ENCODE data around the gene C1QTNF12. TPM values are rescaled to one million over a fixed set of nuclear protein-coding genes. Genes with fewer than 3 reads are reported as not detected.

Gene C1QTNF12
- polyA plus RNA-seq, 1 donor from 2014 or later, result 0.74 TPM

GRCh38 chr1:1294250-1294890 is 47.8 kb upstream of the C1QTNF12 start:
- Histone ChIP-seq H4K20me1 (ENCODE audit: insufficient read depth) (no peaks in the 10 kb centered on the region), H3K9me3 (ENCODE audit: low read length) (no peaks in the 10 kb centered on the region), H3K27me3 (ENCODE audit: insufficient read depth, low read depth, low read length) (no peaks in the 10 kb centered on the region), H3K4me3 (ENCODE audit: low read length) (no peak overlapping the region), H2AFZ (ENCODE audit: low read depth, low read length) (no peak overlapping the region), H3K79me2 (replicated peaks; ENCODE audit: insufficient read depth, low read length) (no peaks in the 10 kb centered on the region), H3K4me2 (ENCODE audit: low read length) (no peak overlapping the region), H3K9ac (ENCODE audit: low read length) (no peak overlapping the region), H3K27ac (ENCODE audit: low read length) (no peak overlapping the region), H3K36me3 (ENCODE audit: insufficient read depth, low read length) (no peaks in the 10 kb centered on the region), H3K9me2 (ENCODE audit: insufficient read depth, low read length) (no peaks in the 10 kb centered on the region), H3F3A (ENCODE audit: insufficient read depth, low read length, poor library complexity, severe bottlenecking) (no peaks in the 10 kb centered on the region)
- TF ChIP-seq EP300 (conservative IDR thresholded peaks at IDR 0.05; ENCODE audit: poor library complexity, severe bottlenecking) (no peak), POLR2AphosphoS5 (IDR thresholded peaks at IDR 0.05) (no peak), EZH2 (IDR thresholded peaks at IDR 0.05; ENCODE audit: borderline replicate concordance, insufficient read depth, low read length, poor library complexity, severe bottlenecking) (no peak), SMC3 (conservative IDR thresholded peaks at IDR 0.05; ENCODE audit: poor library complexity) (no peak), CTCF (IDR thresholded peaks at IDR 0.05; ENCODE audit: poor library complexity, severe bottlenecking) (no peak), RAD21 (conservative IDR thresholded peaks at IDR 0.05) (no peak), REST (IDR thresholded peaks at IDR 0.05; ENCODE audit: borderline replicate concordance) (no peak), MXI1 (conservative IDR thresholded peaks at IDR 0.05; ENCODE audit: poor library complexity, severe bottlenecking) (no peak)

- H3K4me2 ChIP-seq (ENCODE audit: low read length), result no peak overlapping the region
These were observed 47.0 kb upstream of the C1QTNF12 start for GRCh38 chr1:1293263-1294249.

More at GRCh38 chr1:1293263-1294249, 47.0 kb upstream of the C1QTNF12 start:
- no peak for TF ChIP-seq REST (IDR thresholded peaks at IDR 0.05; ENCODE audit: borderline replicate concordance)
- no peak for TF ChIP-seq SMC3 (conservative IDR thresholded peaks at IDR 0.05; ENCODE audit: poor library complexity)
- TF ChIP-seq RAD21 (conservative IDR thresholded peaks at IDR 0.05), result no peak
- no peak for TF ChIP-seq MXI1 (conservative IDR thresholded peaks at IDR 0.05; ENCODE audit: poor library complexity, severe bottlenecking)
- no peaks in the 10 kb centered on the region for H3K9me3 ChIP-seq (ENCODE audit: low read length)
- no peaks in the 10 kb centered on the region for H3K27me3 ChIP-seq (ENCODE audit: insufficient read depth, low read depth, low read length)
- H3K36me3 ChIP-seq (ENCODE audit: insufficient read depth, low read length), result no peaks in the 10 kb centered on the region
- no peaks in the 10 kb centered on the region for H4K20me1 ChIP-seq (ENCODE audit: insufficient read depth)
- no peak overlapping the region for H3K4me3 ChIP-seq (ENCODE audit: low read length)
- no peak overlapping the region for H3K9ac ChIP-seq (ENCODE audit: low read length)
- no peak overlapping the region for H2AFZ ChIP-seq (ENCODE audit: low read depth, low read length)
- H3K27ac ChIP-seq (ENCODE audit: low read length), result no peak overlapping the region
- H3K9me2 ChIP-seq (ENCODE audit: insufficient read depth, low read length), result no peaks in the 10 kb centered on the region
- no peaks in the 10 kb centered on the region for H3K79me2 ChIP-seq (replicated peaks; ENCODE audit: insufficient read depth, low read length)
- H3F3A ChIP-seq (ENCODE audit: insufficient read depth, low read length, poor library complexity, severe bottlenecking), result no peaks in the 10 kb centered on the region

Data from neural cell (in vitro differentiated cells).